ENCODE results near the gene PILRA.
A peak's percentile ranks its signal among the peaks of the same experiment; 100 is the strongest.
"Not testable (repeated sequence)": the region's sequence is repeated elsewhere in the genome, so short reads cannot be mapped to it uniquely, and the experiment has no call there.

Gene PILRA

GRCh38 chr7:100380196-100380595 is 6.9 kb downstream of the PILRA start:
- Mint-ChIP-seq H3K9me3 (no peaks in the 10 kb centered on the region), H3K4me1 (ENCODE audit: low read depth) (peaks cover 78% of the 10 kb centered on the region), H3K36me3 (ENCODE audit: low read depth) (peaks cover 79% of the 10 kb centered on the region), H3K27ac (peak overlapping the region; percentile 90), H3K4me3 (peak overlapping the region; percentile 41), H3K27me3 (no peaks in the 10 kb centered on the region)
- intact Hi-C loops (cut with micrococcal nuclease): loop anchor here (1.0 kb wide), 1 partner anchor 11 kb away; no protein-coding TSS in a partner anchor

GRCh38 chr7:100381531-100382233 is 8.4 kb downstream of the PILRA start:
- intact Hi-C loops (cut with micrococcal nuclease): loop anchor here (1.0 kb wide), 1 partner anchor 13 kb away; no protein-coding TSS in a partner anchor
- not testable (repeated sequence) for H3K4me3 Mint-ChIP-seq, H3K27me3 Mint-ChIP-seq, H3K9me3 Mint-ChIP-seq
- H3K27ac Mint-ChIP-seq: peak overlapping the region; percentile 90
- H3K36me3 Mint-ChIP-seq (ENCODE audit: low read depth): peaks cover 71% of the 10 kb centered on the region
- H3K4me1 Mint-ChIP-seq (ENCODE audit: low read depth): peaks cover 64% of the 10 kb centered on the region

GRCh38 chr7:100382234-100382853 is 9.1 kb downstream of the PILRA start:
- Mint-ChIP-seq H3K4me1 (ENCODE audit: low read depth) (peaks cover 66% of the 10 kb centered on the region), H3K27ac (peak overlapping the region; percentile 90), H3K4me3 (peak overlapping the region; percentile 71), H3K36me3 (ENCODE audit: low read depth) (peaks cover 66% of the 10 kb centered on the region)
- H3K9me3 Mint-ChIP-seq, H3K27me3 Mint-ChIP-seq: not testable (repeated sequence)
- intact Hi-C loops (cut with micrococcal nuclease): loop anchor here (1.0 kb wide), 1 partner anchor 12 kb away; no protein-coding TSS in a partner anchor

- Mint-ChIP-seq H3K9me3 (no peaks in the 10 kb centered on the region), H3K4me3 (peak overlapping the region; percentile 21), H3K4me1 (ENCODE audit: low read depth) (peaks cover 60% of the 10 kb centered on the region), H3K27ac (peak overlapping the region; percentile 90), H3K27me3 (no peaks in the 10 kb centered on the region), H3K36me3 (ENCODE audit: low read depth) (peaks cover 58% of the 10 kb centered on the region)
- intact Hi-C loops (cut with micrococcal nuclease): no loop called here
Measured at GRCh38 chr7:100384628-100385294, 11.5 kb downstream of the PILRA start.

- H3K27me3 Mint-ChIP-seq: no peaks in the 10 kb centered on the region
- intact Hi-C loops (cut with micrococcal nuclease): no loop called here
- no peaks in the 10 kb centered on the region for H3K9me3 Mint-ChIP-seq
- H3K4me3 Mint-ChIP-seq: no peak overlapping the region
- H3K36me3 Mint-ChIP-seq (ENCODE audit: low read depth): peaks cover 68% of the 10 kb centered on the region
- peak overlapping the region; percentile 27 for H3K27ac Mint-ChIP-seq
- H3K4me1 Mint-ChIP-seq (ENCODE audit: low read depth): peaks cover 69% of the 10 kb centered on the region
Measured at GRCh38 chr7:100386940-100387339, 13.7 kb downstream of the PILRA start.

- Mint-ChIP-seq H3K27ac (peak overlapping the region; percentile 27), H3K4me1 (ENCODE audit: low read depth) (peaks cover 69% of the 10 kb centered on the region), H3K36me3 (ENCODE audit: low read depth) (peaks cover 68% of the 10 kb centered on the region), H3K27me3 (no peaks in the 10 kb centered on the region), H3K9me3 (no peaks in the 10 kb centered on the region), H3K4me3 (no peak overlapping the region)
- intact Hi-C loops (cut with micrococcal nuclease): no loop called here
Measured at GRCh38 chr7:100387695-100388094, 14.4 kb downstream of the PILRA start.

- Mint-ChIP-seq H3K9me3 (no peaks in the 10 kb centered on the region), H3K4me3 (no peak overlapping the region), H3K27ac (peak overlapping the region; percentile 58), H3K4me1 (ENCODE audit: low read depth) (peaks cover 64% of the 10 kb centered on the region), H3K27me3 (no peaks in the 10 kb centered on the region), H3K36me3 (ENCODE audit: low read depth) (peaks cover 66% of the 10 kb centered on the region)
- intact Hi-C loops (cut with micrococcal nuclease): no loop called here
Measured at GRCh38 chr7:100389437-100390088, 16.3 kb downstream of the PILRA start.

GRCh38 chr7:100390286-100391009 is 17.2 kb downstream of the PILRA start:
- intact Hi-C loops (cut with micrococcal nuclease): no loop called here
- peaks cover 65% of the 10 kb centered on the region for H3K36me3 Mint-ChIP-seq (ENCODE audit: low read depth)
- H3K4me1 Mint-ChIP-seq (ENCODE audit: low read depth): peaks cover 63% of the 10 kb centered on the region
- H3K9me3 Mint-ChIP-seq: no peaks in the 10 kb centered on the region
- no peaks in the 10 kb centered on the region for H3K27me3 Mint-ChIP-seq
- peak overlapping the region; percentile 58 for H3K27ac Mint-ChIP-seq
- no peak overlapping the region for H3K4me3 Mint-ChIP-seq

- intact Hi-C loops (cut with micrococcal nuclease): no loop called here
- no peak overlapping the region for H3K4me3 Mint-ChIP-seq
- peaks cover 78% of the 10 kb centered on the region for H3K36me3 Mint-ChIP-seq (ENCODE audit: low read depth)
- no peaks in the 10 kb centered on the region for H3K9me3 Mint-ChIP-seq
- H3K4me1 Mint-ChIP-seq (ENCODE audit: low read depth): peaks cover 77% of the 10 kb centered on the region
- no peaks in the 10 kb centered on the region for H3K27me3 Mint-ChIP-seq
- peak overlapping the region; percentile 57 for H3K27ac Mint-ChIP-seq
Measured at GRCh38 chr7:100393233-100393905, 20.1 kb downstream of the PILRA start.

GRCh38 chr7:100394077-100394476 is 20.8 kb downstream of the PILRA start:
- Mint-ChIP-seq H3K9me3 (no peaks in the 10 kb centered on the region), H3K4me1 (ENCODE audit: low read depth) (peaks cover 84% of the 10 kb centered on the region), H3K4me3 (no peak overlapping the region), H3K27ac (peak overlapping the region; percentile 57), H3K36me3 (ENCODE audit: low read depth) (peaks cover 84% of the 10 kb centered on the region), H3K27me3 (no peaks in the 10 kb centered on the region)
- intact Hi-C loops (cut with micrococcal nuclease): loop anchor here (1.0 kb wide), 1 partner anchor 12 kb away; no protein-coding TSS in a partner anchor

- H3K4me1 Mint-ChIP-seq (ENCODE audit: low read depth): peaks cover 80% of the 10 kb centered on the region
- no peaks in the 10 kb centered on the region for H3K9me3 Mint-ChIP-seq
- peaks cover 84% of the 10 kb centered on the region for H3K36me3 Mint-ChIP-seq (ENCODE audit: low read depth)
- no peaks in the 10 kb centered on the region for H3K27me3 Mint-ChIP-seq
- intact Hi-C loops (cut with micrococcal nuclease): no loop called here
- H3K27ac Mint-ChIP-seq: peak overlapping the region; percentile 70
- H3K4me3 Mint-ChIP-seq: peak overlapping the region; percentile 61
Measured at GRCh38 chr7:100396421-100396982, 23.2 kb downstream of the PILRA start.

- Mint-ChIP-seq H3K27me3 (no peaks in the 10 kb centered on the region), H3K9me3 (no peaks in the 10 kb centered on the region)
- intact Hi-C loops (cut with micrococcal nuclease): no loop called here
Measured at GRCh38 chr7:100397315-100398081, 24.2 kb downstream of the PILRA start.

More at GRCh38 chr7:100397315-100398081, 24.2 kb downstream of the PILRA start:
- peaks cover 80% of the 10 kb centered on the region for H3K4me1 Mint-ChIP-seq (ENCODE audit: low read depth)
- peak overlapping the region; percentile 61 for H3K4me3 Mint-ChIP-seq
- peaks cover 84% of the 10 kb centered on the region for H3K36me3 Mint-ChIP-seq (ENCODE audit: low read depth)
- H3K27ac Mint-ChIP-seq: peak overlapping the region; percentile 70

All from dendritic cell treated with granulocyte-macrophage colony-stimulating factor and Interleukin-4, amounts not matched to agents 40 ng/mL and 50 ng/mL, for 4 days (primary cell).